GM21619 (cell line): ENCODE results near the gene GNL3L.
"Not testable (repeated sequence)": the region's sequence is repeated elsewhere in the genome, so short reads cannot be mapped to it uniquely, and the experiment has no call there.

ENCODE experiments used
- ATAC-seq: cut with Tn5 transposase; IDR thresholded peaks from one replicate; pipeline ENCODE4 v1.9.1; 2021; ENCODE audit not compliant: unreplicated experiment

GNL3L gene

GRCh38 chrX:54555006-54555405, 25.0 kb downstream of the GNL3L start:
- not testable (repeated sequence) for ATAC-seq

GRCh38 chrX:54560411-54560810, 30.4 kb downstream of the GNL3L start:
- no peak for ATAC-seq

DNA sequence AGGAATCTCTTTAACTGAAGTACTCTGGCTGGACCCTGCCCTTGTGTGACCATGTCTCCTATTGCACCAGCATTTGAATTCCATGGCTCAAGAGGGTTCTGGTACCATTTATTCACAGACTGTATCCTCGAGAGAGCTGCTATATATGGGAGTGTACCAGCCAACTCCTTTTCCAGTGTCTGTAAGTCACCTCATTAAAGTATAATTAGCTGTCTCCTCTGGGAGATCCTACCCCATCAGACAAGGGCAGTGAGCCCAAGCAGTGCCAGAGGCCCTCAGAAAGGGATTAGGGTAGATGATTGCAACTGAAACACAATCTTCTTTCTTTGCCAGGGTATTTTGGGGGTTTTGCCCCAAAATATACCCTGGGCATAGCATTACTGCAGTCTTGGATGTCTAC, 31.6 kb downstream of the GNL3L start:
- no peak for ATAC-seq

DNA sequence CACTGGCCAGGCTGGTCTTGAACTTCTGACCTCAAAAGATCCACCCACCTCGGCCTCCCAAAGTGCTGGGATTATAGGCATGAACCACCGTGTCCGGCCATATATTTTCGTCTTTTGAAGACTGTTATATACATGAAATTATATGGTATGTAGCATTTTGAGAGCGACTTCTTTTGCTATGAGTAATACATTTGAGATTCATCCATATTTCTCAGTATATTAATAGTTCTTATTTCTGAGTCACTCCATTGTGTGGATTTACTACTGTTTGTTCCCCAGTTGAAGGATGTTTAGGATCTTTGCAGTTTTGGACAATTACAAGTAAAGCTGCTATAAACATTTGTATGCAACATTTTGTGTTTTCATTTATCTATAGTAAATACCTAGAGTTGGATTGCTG, 34.9 kb downstream of the GNL3L start:
- no peak for ATAC-seq

- no peak for ATAC-seq
These were observed 40.3 kb downstream of the GNL3L start for GRCh38 chrX:54570332-54570731.

DNA sequence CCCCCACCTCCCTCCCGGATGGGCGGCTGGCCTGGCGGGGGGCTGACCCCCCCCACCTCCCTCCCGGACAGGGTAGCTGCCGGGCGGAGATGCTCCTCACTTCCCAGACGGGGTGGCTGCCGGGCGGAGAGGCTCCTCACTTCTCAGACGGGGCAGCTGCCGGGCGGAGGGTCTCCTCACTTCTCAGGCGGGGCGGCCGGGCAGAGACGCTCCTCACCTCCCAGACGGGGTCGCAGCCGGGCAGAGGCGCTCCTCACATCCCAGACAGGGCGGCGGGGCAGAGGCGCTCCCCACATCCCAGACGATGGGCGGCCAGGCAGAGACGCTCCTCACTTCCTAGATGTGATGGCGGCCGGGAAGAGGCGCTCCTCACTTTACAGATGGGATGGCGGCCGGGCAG, 42.6 kb downstream of the GNL3L start:
- not testable (repeated sequence) for ATAC-seq

- ATAC-seq, result no peak
These were observed 67.7 kb downstream of the GNL3L start for GRCh38 chrX:54597728-54598127.

DNA sequence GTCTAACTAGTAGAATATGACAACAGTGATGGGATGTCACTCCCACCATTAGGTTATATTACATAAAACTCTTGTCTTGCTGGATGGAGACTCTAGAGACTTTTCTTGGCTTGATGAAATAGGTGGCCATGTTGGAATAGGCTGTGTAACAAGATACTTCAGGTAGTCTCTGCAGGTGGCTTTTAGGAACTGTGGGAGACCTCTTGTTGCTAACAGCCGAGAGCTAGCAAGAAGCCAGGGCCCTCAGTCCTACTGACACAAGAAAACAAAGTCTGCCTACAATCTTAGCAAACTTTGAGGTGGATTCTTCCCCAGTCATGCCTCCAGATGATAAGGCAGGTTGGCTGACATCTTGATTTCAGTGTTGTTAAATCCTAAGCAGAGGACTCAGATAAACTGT, 72.5 kb downstream of the GNL3L start:
- ATAC-seq, result no peak
